Measurements from ENCODE around the gene FUT3.

DNA sequence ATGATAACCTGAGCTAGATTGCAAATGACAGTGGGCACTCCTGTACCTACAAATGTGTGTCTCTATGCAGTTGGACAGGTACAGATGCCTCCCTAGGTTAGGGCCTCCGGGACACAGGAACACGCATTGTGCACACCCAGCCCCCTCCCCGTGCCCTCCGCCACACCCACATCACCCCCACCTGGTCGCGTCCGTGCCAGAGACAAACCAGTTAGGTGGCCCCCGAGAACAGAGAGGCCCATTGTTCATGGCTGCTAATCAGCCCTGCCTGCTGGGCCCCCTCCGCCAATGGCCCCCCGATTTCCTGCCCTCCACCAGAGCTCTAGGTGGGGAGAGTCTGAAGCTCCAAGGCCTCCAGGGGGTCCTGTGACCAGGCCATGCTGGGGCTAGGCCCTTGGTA, 32.7 kb downstream of the FUT3 start:
- TF ChIP-seq, protein P1, sequence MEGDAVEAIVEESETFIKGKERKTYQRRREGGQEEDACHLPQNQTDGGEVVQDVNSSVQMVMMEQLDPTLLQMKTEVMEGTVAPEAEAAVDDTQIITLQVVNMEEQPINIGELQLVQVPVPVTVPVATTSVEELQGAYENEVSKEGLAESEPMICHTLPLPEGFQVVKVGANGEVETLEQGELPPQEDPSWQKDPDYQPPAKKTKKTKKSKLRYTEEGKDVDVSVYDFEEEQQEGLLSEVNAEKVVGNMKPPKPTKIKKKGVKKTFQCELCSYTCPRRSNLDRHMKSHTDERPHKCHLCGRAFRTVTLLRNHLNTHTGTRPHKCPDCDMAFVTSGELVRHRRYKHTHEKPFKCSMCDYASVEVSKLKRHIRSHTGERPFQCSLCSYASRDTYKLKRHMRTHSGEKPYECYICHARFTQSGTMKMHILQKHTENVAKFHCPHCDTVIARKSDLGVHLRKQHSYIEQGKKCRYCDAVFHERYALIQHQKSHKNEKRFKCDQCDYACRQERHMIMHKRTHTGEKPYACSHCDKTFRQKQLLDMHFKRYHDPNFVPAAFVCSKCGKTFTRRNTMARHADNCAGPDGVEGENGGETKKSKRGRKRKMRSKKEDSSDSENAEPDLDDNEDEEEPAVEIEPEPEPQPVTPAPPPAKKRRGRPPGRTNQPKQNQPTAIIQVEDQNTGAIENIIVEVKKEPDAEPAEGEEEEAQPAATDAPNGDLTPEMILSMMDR (IDR thresholded peaks at IDR 0.05) = no peak
- TF ChIP-seq POLR2A (IDR thresholded peaks at IDR 0.05) = no peak

All from adrenal gland (tissue), 5 donors.